NCI-H2196 treated with DMSO at 0.1 percent for 48 hours (cell line): ENCODE measurements around the gene TRIM67.
"Not testable (repeated sequence)": the region's sequence is repeated elsewhere in the genome, so short reads cannot be mapped to it uniquely, and the experiment has no call there.

Experiments used
- DNase-seq: peaks from one replicate; lab custom pipeline; 2025; ENCODE audit not compliant: unreplicated experiment; lab: John Stamatoyannopoulos, UW

Gene TRIM67

DNA sequence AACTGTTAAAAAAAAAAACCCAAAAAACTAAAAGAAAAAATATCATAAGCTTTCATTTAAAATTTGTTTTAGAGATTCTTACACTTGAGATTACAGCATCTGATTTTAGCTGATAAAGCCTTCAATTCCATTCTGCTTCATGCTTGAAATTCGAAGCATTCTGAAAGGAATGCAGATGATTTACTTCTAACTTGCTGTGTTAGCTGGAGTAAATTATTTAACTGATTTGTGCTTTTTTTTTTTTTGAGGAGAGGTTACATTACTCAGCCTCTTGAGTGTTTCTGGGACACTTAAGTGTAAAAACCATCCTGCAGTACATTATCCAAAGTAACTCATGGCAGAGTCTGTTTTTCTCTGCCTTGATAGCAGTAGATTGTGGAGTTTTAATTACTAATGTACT lies 4.5 kb upstream of the TRIM67 start:
- DNase-seq: no peak

DNA sequence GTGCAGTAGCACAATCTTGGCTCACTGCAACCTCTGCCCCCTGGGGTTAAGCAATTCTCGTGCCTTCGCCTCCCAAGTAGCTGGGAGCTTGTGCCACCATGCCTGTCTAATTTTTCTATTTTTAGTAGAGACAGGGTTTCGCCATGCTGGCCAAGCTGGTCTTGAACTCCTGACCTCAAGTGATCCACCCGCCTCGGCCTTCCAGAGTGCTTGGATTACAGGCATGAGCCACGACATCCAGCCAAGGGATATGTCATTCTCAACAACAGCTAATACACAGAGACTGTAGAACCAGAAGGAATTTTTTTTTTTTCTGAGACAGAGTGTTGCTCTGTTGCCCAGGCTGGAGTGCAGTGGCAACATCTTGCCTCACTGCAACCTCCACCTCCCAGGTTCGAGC lies 3.7 kb upstream of the TRIM67 start:
- DNase-seq: not testable (repeated sequence)

- DNase-seq: no peak
Observed at GRCh38 chr1:231159202-231159962, 2.5 kb upstream of the TRIM67 start.

DNA sequence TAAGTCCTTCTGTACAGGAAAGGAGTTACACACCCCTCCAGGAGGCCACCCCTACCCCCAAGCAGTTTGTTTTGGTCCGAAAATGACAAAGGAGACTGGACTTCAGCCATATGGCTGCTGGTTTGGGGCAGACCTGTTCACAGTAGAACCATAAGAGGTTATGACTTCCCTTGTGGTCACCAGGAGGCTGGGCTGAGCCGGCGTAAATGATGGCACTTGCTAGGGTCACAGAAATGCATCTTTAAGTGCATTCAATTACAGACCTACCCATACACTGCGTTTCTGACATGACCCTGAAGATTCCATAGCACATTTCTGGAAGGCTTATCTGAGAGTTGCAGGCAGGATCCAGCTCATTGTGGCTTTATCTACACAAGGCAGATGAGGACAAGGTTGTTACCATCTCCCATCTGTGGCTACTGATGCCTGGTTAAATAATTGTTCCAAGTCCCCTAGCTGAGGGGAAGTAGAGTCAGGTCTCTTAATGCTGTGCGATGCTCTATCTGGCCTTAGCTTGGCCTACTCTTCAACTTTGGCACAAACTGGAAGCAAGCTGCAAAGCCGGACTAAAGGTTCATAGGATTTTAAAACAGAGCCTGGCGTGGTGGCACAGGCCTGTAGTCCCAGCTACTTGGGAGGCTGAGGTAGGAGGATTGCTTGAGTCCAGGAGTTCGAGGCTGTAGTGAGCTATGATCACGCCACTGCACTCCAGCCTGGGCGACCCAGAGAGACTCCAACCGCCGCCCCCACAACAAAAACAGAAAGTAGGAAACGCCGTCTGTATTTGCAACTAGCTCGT lies 1.7 kb upstream of the TRIM67 start:
- no peak for DNase-seq

GRCh38 chr1:231160895-231161666 lies 777 bp upstream of the TRIM67 start:
- no peak for DNase-seq

- DNase-seq: no peak
Observed at GRCh38 chr1:231162297-231162969, 575 bp downstream of the TRIM67 start.

DNA sequence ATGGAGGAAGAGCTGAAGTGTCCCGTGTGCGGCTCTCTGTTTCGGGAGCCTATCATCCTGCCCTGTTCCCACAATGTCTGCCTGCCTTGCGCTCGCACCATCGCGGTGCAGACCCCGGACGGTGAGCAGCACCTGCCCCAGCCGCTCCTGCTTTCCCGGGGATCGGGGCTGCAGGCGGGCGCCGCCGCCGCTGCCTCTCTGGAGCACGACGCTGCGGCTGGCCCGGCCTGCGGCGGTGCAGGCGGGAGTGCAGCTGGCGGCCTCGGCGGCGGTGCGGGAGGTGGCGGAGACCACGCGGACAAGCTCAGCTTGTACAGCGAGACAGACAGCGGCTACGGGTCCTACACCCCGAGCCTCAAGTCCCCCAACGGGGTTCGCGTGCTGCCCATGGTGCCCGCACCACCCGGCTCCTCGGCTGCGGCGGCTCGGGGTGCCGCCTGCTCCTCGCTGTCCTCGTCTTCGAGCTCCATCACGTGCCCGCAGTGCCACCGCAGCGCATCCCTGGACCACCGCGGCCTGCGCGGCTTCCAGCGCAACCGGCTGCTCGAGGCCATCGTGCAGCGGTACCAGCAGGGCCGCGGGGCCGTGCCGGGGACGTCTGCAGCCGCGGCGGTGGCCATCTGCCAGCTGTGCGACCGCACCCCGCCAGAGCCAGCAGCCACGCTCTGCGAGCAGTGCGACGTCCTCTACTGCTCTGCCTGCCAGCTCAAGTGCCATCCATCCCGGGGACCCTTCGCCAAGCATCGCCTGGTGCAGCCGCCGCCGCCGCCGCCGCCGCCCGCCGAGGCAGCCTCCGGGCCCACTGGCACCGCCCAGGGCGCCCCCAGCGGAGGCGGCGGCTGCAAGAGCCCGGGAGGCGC lies 1.3 kb downstream of the TRIM67 start:
- no peak for DNase-seq

GRCh38 chr1:231163830-231164427 lies 2.1 kb downstream of the TRIM67 start:
- no peak for DNase-seq

DNA sequence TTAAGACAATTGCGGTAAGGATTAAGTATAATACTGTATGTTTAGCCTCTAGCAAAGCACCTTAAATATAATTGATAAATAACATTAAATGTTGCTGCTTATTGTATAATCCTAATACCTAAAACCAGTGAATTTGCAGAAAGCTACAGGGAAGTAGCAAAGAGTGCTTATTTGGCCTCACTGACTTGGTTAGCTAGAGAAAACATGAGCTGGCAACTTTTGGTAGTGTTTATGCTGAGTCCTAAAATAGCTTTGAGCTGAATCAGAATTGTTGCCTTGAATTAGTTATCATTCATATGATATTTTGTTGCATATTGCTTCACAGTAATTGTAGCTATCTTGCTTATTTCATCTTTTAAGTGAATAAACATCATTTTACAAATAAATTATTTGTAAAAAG lies 3.5 kb downstream of the TRIM67 start:
- DNase-seq: no peak

GRCh38 chr1:231166398-231166797 lies 4.5 kb downstream of the TRIM67 start:
- no peak for DNase-seq

GRCh38 chr1:231170875-231171274 lies 9.0 kb downstream of the TRIM67 start:
- DNase-seq: no peak

GRCh38 chr1:231171623-231172197 lies 9.9 kb downstream of the TRIM67 start:
- DNase-seq: no peak

GRCh38 chr1:231172411-231172810 lies 10.6 kb downstream of the TRIM67 start:
- no peak for DNase-seq

GRCh38 chr1:231176421-231176820 lies 14.6 kb downstream of the TRIM67 start:
- no peak for DNase-seq

- no peak for DNase-seq
Observed at GRCh38 chr1:231177226-231177625, 15.4 kb downstream of the TRIM67 start.

DNA sequence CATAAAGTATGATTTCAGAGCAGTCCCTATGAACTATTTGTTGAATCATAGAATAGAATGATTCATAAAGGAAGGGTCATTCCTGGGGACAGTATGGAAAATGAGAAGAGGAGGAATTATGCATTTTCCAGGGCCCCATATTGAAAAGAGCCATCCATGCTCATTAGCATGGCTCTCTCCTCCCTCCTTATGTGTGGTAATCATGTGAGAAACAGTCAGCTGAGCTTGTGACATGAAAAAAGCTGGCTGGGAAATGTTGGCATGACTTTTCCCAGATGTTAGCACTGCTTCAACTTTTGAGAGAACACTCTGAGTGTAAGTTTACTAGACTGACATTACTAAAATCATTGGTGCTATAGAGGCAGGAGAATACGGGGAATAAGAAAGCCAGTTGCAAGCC lies 16.1 kb downstream of the TRIM67 start:
- DNase-seq: no peak

- no peak for DNase-seq
Observed at GRCh38 chr1:231178970-231179369, 17.1 kb downstream of the TRIM67 start.

GRCh38 chr1:231180034-231180433 lies 18.2 kb downstream of the TRIM67 start:
- DNase-seq: no peak

DNA sequence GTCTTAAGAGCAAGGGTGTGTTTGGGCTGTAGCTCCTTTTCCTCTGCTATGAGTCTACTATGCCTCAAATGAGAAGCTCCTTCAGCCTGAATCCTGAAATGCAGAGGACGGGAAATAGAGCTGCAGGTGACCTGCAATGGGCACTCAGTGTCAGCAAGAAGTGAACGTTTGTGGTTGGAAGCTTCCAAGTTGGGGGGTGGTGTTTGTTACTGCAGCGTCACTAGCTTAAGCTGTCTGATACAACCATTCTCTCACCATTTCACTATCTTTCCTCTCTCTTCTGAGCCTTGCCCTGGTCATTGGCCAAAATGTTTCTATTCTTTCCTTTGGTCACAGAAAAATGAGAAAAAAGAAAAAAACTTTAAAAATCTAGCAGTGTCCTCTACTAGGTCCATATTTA lies 19.4 kb downstream of the TRIM67 start:
- no peak for DNase-seq
